ENCODE measurements around the gene GTF2A1.

GTF2A1 gene

GRCh38 chr14:81211844-81212243 lies 8.9 kb downstream of the GTF2A1 start:
- Mint-ChIP-seq H3K4me1 (peaks cover 37% of the 10 kb centered on the region), H3K27me3 (no peaks in the 10 kb centered on the region), H3K9me3 (no peaks in the 10 kb centered on the region), H3K27ac (no peak overlapping the region), H3K4me3 (no peak overlapping the region)
- no peak for DNase-seq
- ATAC-seq = peak; percentile 58

GRCh38 chr14:81209167-81209836 lies 11.5 kb downstream of the GTF2A1 start:
- peaks cover 35% of the 10 kb centered on the region for H3K4me1 Mint-ChIP-seq
- no peak overlapping the region for H3K27ac Mint-ChIP-seq
- no peak overlapping the region for H3K4me3 Mint-ChIP-seq
- DNase-seq (no peak), ATAC-seq (no peak)
- no peaks in the 10 kb centered on the region for H3K9me3 Mint-ChIP-seq
- no peaks in the 10 kb centered on the region for H3K27me3 Mint-ChIP-seq

GRCh38 chr14:81208489-81208888 lies 12.3 kb downstream of the GTF2A1 start:
- Mint-ChIP-seq H3K27ac (no peak overlapping the region), H3K4me1 (peaks cover 28% of the 10 kb centered on the region), H3K4me3 (no peak overlapping the region), H3K9me3 (no peaks in the 10 kb centered on the region), H3K27me3 (no peaks in the 10 kb centered on the region)
- DNase-seq (no peak), ATAC-seq (no peak)

GRCh38 chr14:81206115-81206514 lies 14.6 kb downstream of the GTF2A1 start:
- H3K27ac Mint-ChIP-seq = no peak overlapping the region

GRCh38 chr14:81205639-81206038 lies 15.1 kb downstream of the GTF2A1 start:
- Mint-ChIP-seq H3K4me3 (no peak overlapping the region), H3K27ac (no peak overlapping the region), H3K4me1 (peaks cover 20% of the 10 kb centered on the region), H3K9me3 (no peaks in the 10 kb centered on the region), H3K27me3 (no peaks in the 10 kb centered on the region)
- ATAC-seq (no peak), DNase-seq (no peak)

More at GRCh38 chr14:81206115-81206514, 14.6 kb downstream of the GTF2A1 start:
- H3K27me3 Mint-ChIP-seq = no peaks in the 10 kb centered on the region
- peaks cover 21% of the 10 kb centered on the region for H3K4me1 Mint-ChIP-seq
- no peak for DNase-seq
- H3K4me3 Mint-ChIP-seq = no peak overlapping the region
- ATAC-seq = peak; percentile 90
- H3K9me3 Mint-ChIP-seq = no peaks in the 10 kb centered on the region

- ATAC-seq = peak; percentile 80
- DNase-seq = no peak
- no peak overlapping the region for H3K27ac Mint-ChIP-seq
- H3K27me3 Mint-ChIP-seq = no peaks in the 10 kb centered on the region
- peak overlapping the region in 1 of 2 donors; percentile 37 for H3K4me3 Mint-ChIP-seq
- no peaks in the 10 kb centered on the region for H3K9me3 Mint-ChIP-seq
- H3K4me1 Mint-ChIP-seq = peaks cover 17% of the 10 kb centered on the region
These were observed 20.7 kb downstream of the GTF2A1 start for GRCh38 chr14:81200054-81200453.

- H3K27ac Mint-ChIP-seq = no peak overlapping the region
- H3K4me1 Mint-ChIP-seq = peaks cover 26% of the 10 kb centered on the region
- no peak for DNase-seq
These were observed 21.7 kb downstream of the GTF2A1 start for GRCh38 chr14:81199084-81199483.

GRCh38 chr14:81198651-81199050 lies 22.1 kb downstream of the GTF2A1 start:
- H3K27me3 Mint-ChIP-seq = no peaks in the 10 kb centered on the region
- H3K4me3 Mint-ChIP-seq = no peak overlapping the region
- peaks cover 31% of the 10 kb centered on the region for H3K4me1 Mint-ChIP-seq
- no peak overlapping the region for H3K27ac Mint-ChIP-seq
- no peaks in the 10 kb centered on the region for H3K9me3 Mint-ChIP-seq
- ATAC-seq (no peak), DNase-seq (no peak)

More at GRCh38 chr14:81199084-81199483, 21.7 kb downstream of the GTF2A1 start:
- ATAC-seq = no peak
- no peak overlapping the region for H3K4me3 Mint-ChIP-seq
- H3K27me3 Mint-ChIP-seq = no peaks in the 10 kb centered on the region
- H3K9me3 Mint-ChIP-seq = no peaks in the 10 kb centered on the region

GRCh38 chr14:81193924-81194633 lies 26.7 kb downstream of the GTF2A1 start:
- no peaks in the 10 kb centered on the region for H3K9me3 Mint-ChIP-seq
- no peak overlapping the region for H3K4me3 Mint-ChIP-seq
- DNase-seq (peak in 1 of 2 donors; percentile 20), ATAC-seq (peak; percentile 86)
- H3K27me3 Mint-ChIP-seq = no peaks in the 10 kb centered on the region
- H3K4me1 Mint-ChIP-seq = peaks cover 54% of the 10 kb centered on the region
- no peak overlapping the region for H3K27ac Mint-ChIP-seq

- H3K9me3 Mint-ChIP-seq = no peaks in the 10 kb centered on the region
- H3K27ac Mint-ChIP-seq = peak overlapping the region; percentile 3 to 66
- no peaks in the 10 kb centered on the region for H3K27me3 Mint-ChIP-seq
- ATAC-seq (peak; percentile 83), DNase-seq (peak in 1 of 2 donors; percentile 18)
- peaks cover 67% of the 10 kb centered on the region for H3K4me1 Mint-ChIP-seq
- peak overlapping the region; percentile 70 to 84 for H3K4me3 Mint-ChIP-seq
These were observed 28.2 kb downstream of the GTF2A1 start for GRCh38 chr14:81192594-81192993.

GRCh38 chr14:81187832-81188522 lies 32.8 kb downstream of the GTF2A1 start:
- ATAC-seq = peak; percentile 61
- peaks cover 56% of the 10 kb centered on the region for H3K4me1 Mint-ChIP-seq

GRCh38 chr14:81179631-81180030 lies 41.1 kb downstream of the GTF2A1 start:
- Mint-ChIP-seq H3K27me3 (no peaks in the 10 kb centered on the region), H3K9me3 (no peaks in the 10 kb centered on the region), H3K4me1 (peaks cover 23% of the 10 kb centered on the region), H3K27ac (no peak overlapping the region), H3K4me3 (no peak overlapping the region)
- ATAC-seq (no peak), DNase-seq (no peak)

More at GRCh38 chr14:81187832-81188522, 32.8 kb downstream of the GTF2A1 start:
- no peak for DNase-seq
- Mint-ChIP-seq H3K4me3 (peak overlapping the region; percentile 26 to 52), H3K27me3 (no peaks in the 10 kb centered on the region), H3K27ac (peak overlapping the region in 1 of 2 donors; percentile 54), H3K9me3 (no peaks in the 10 kb centered on the region)

- DNase-seq (no peak), ATAC-seq (no peak)
- H3K9me3 Mint-ChIP-seq = no peaks in the 10 kb centered on the region
- H3K4me3 Mint-ChIP-seq = no peak overlapping the region
- no peaks in the 10 kb centered on the region for H3K27me3 Mint-ChIP-seq
- no peak overlapping the region for H3K27ac Mint-ChIP-seq
- H3K4me1 Mint-ChIP-seq = peaks cover 16% of the 10 kb centered on the region
These were observed 42.7 kb downstream of the GTF2A1 start for GRCh38 chr14:81178063-81178462.

- DNase-seq (no peak), ATAC-seq (no peak)
- peaks cover 9% of the 10 kb centered on the region for H3K4me1 Mint-ChIP-seq
- no peak overlapping the region for H3K4me3 Mint-ChIP-seq
- no peak overlapping the region for H3K27ac Mint-ChIP-seq
- H3K9me3 Mint-ChIP-seq = no peaks in the 10 kb centered on the region
- no peaks in the 10 kb centered on the region for H3K27me3 Mint-ChIP-seq
These were observed 43.5 kb downstream of the GTF2A1 start for GRCh38 chr14:81177225-81177624.

- Mint-ChIP-seq H3K27ac (peak overlapping the region in 1 of 2 donors; percentile 66), H3K9me3 (no peaks in the 10 kb centered on the region), H3K27me3 (no peaks in the 10 kb centered on the region), H3K4me3 (no peak overlapping the region), H3K4me1 (peaks cover 12% of the 10 kb centered on the region)
- no peak for DNase-seq
- no peak for ATAC-seq
These were observed 44.5 kb downstream of the GTF2A1 start for GRCh38 chr14:81176241-81176640.

GRCh38 chr14:81172881-81173280 lies 47.9 kb downstream of the GTF2A1 start:
- DNase-seq (no peak), ATAC-seq (no peak)
- no peaks in the 10 kb centered on the region for H3K27me3 Mint-ChIP-seq
- H3K27ac Mint-ChIP-seq = no peak overlapping the region
- peaks cover 33% of the 10 kb centered on the region for H3K4me1 Mint-ChIP-seq
- no peak overlapping the region for H3K4me3 Mint-ChIP-seq
- no peaks in the 10 kb centered on the region for H3K9me3 Mint-ChIP-seq
